HepG2 (cell line): ENCODE data around the gene NAA11. TPM values are rescaled to one million over a fixed set of nuclear protein-coding genes. Genes with fewer than 3 reads are reported as not detected.
"Not testable (repeated sequence)": the region's sequence is repeated elsewhere in the genome, so short reads cannot be mapped to it uniquely, and the experiment has no call there.

Experiments
- ATAC-seq: fragments of 200-7000 bp; cut with Tn5 transposase; 3 replicates; pipeline ENCODE4 v1.9.1; 2020; ENCODE audit warnings: mild to moderate bottlenecking, moderate library complexity
- BruUV-seq: library from RNA; stranded (reverse); fragments of 400-500 nt; replicated peaks from 2 replicates; lab custom pipeline; 2021; lab: Mats Ljungman, UMichigan
- CTCF ChIA-PET: fragments of 300-600 bp; formaldehyde crosslinking; extraction: SDS; loops from one replicate; lab custom pipeline; 2021; ENCODE audit warnings: low total read pairs, inconsistent platforms, low intra/inter-chr PET ratio; lab: Yijun Ruan, JAX
- POLR2A ChIA-PET: fragments of 350-600 bp; sonication (Branson Sonifier 250); formaldehyde crosslinking; loops from one replicate; lab custom pipeline; 2020; ENCODE audit warnings: antibody characterized with exemption, inconsistent platforms; lab: Yijun Ruan, JAX
- DNase-seq: peaks from one replicate; pipeline ENCODE4 v3.0.0-alpha.2; 2015; ENCODE audit warnings: low spot score
- FAIRE-seq: peaks from 3 replicates; lab custom pipeline; 2011; peaks lifted over from hg19 to GRCh38; lab: Jason Lieb, UNC
- H2AFZ ChIP-seq: one replicate; pipeline ENCODE4 v1.6.1; 2011; ENCODE audit warnings: low read length, inconsistent platforms
- H3K27ac ChIP-seq: fragments of 300-600 bp; 3 replicates; pipeline ENCODE4 v1.8.0; 2011; ENCODE audit warnings: mixed run types, mild to moderate bottlenecking, mixed read lengths, low read length, inconsistent platforms; ENCODE audit not compliant: insufficient read depth; ENCODE audit errors: extremely low read length
- H3K27me3 ChIP-seq, 2 experiments: fragments of 200-600 bp in 1 of 2; 2 replicates in 1 of 2; 3 replicates in 1 of 2; pipeline versions ENCODE4 v1.6.0 to v1.8.0; 2011; ENCODE audit warnings: low read length in 2 of 2, mild to moderate bottlenecking in 2 of 2, moderate library complexity in 2 of 2, inconsistent platforms in 1 of 2; ENCODE audit not compliant: insufficient read depth in 2 of 2, control insufficient read depth in 1 of 2
- H3K36me3 ChIP-seq, 2 experiments: fragments of 200-600 bp in 1 of 2; replicated peaks in 1 of 2; 2 replicates in 1 of 2; 3 replicates in 1 of 2; pipeline versions ENCODE4 v1.5.1 to v1.8.0; 2011; ENCODE audit warnings: low read length in 2 of 2, inconsistent platforms in 1 of 2; ENCODE audit not compliant: insufficient read depth in 2 of 2, control insufficient read depth in 1 of 2
- H3K4me1 ChIP-seq: 2 replicates; pipeline ENCODE4 v1.5.1; 2012; ENCODE audit warnings: low read length, inconsistent platforms; ENCODE audit not compliant: insufficient read depth
- H3K4me2 ChIP-seq: 2 replicates; pipeline ENCODE4 v1.6.0; 2011; ENCODE audit warnings: low read depth, low read length, inconsistent platforms
- H3K4me3 ChIP-seq, 3 experiments: fragments of 200-600 bp in 1 of 3; sonication (generic), shearing (Covaris generic) in 1 of 3; replicated peaks in 1 of 3; 2 replicates each; pipeline ENCODE4 v1.5.1; 2011 to 2016; ENCODE audit warnings: low read length in 3 of 3, inconsistent platforms in 2 of 3, low read depth in 2 of 3, mild to moderate bottlenecking in 2 of 3, control low read depth in 1 of 3, mixed read lengths in 1 of 3; ENCODE audit not compliant: insufficient read depth in 1 of 3
- H3K79me2 ChIP-seq: one replicate; pipeline ENCODE4 v1.6.1; 2011; ENCODE audit warnings: low read length, inconsistent platforms; ENCODE audit not compliant: insufficient read depth
- H3K9ac ChIP-seq: 2 replicates; pipeline ENCODE4 v1.6.0; 2011; ENCODE audit warnings: mild to moderate bottlenecking, low read depth, low read length, inconsistent platforms; ENCODE audit not compliant: insufficient read depth
- H3K9me3 ChIP-seq: 2 replicates; pipeline ENCODE4 v1.5.1; 2012; ENCODE audit warnings: mild to moderate bottlenecking, low read length
- H4K20me1 ChIP-seq: 2 replicates; pipeline ENCODE4 v1.6.0; 2011; ENCODE audit warnings: inconsistent platforms, mild to moderate bottlenecking, low read length, moderate library complexity; ENCODE audit not compliant: insufficient read depth
- ISX ChIP-seq: sonication (generic); formaldehyde crosslinking; conservative IDR thresholded peaks from 2 replicates; pipeline ENCODE4 v1.5.0; 2020; ENCODE audit warnings: missing genetic modification reagents
- ZC3H4 ChIP-seq: sonication (generic); formaldehyde crosslinking; IDR thresholded peaks from 2 replicates; pipeline ENCODE4 v1.4.0; 2020; ENCODE audit warnings: missing genetic modification reagents, borderline replicate concordance
- ZNF12 ChIP-seq: sonication (generic); formaldehyde crosslinking; IDR thresholded peaks from 2 replicates; pipeline ENCODE4 v1.5.0; 2020; ENCODE audit warnings: missing genetic modification reagents
- ZNF17 ChIP-seq: sonication (generic); formaldehyde crosslinking; IDR thresholded peaks from 2 replicates; pipeline ENCODE4 v1.5.0; 2020; ENCODE audit warnings: mild to moderate bottlenecking, missing genetic modification reagents
- ZNF205 ChIP-seq: IDR thresholded peaks from 2 replicates; pipeline ENCODE4 v1.6.1; 2018; ENCODE audit warnings: missing biosample characterization, missing genetic modification reagents
- ZNF350 ChIP-seq: sonication (generic); formaldehyde crosslinking; IDR thresholded peaks from 2 replicates; pipeline ENCODE4 v1.4.0; 2020; ENCODE audit warnings: mild to moderate bottlenecking, low read depth, missing genetic modification reagents, borderline replicate concordance
- ZNF430 ChIP-seq: sonication (generic); formaldehyde crosslinking; IDR thresholded peaks from 2 replicates; pipeline ENCODE4 v1.9.0; 2021; ENCODE audit warnings: mild to moderate bottlenecking, missing genetic modification reagents
- ZNF562 ChIP-seq: sonication (generic); formaldehyde crosslinking; IDR thresholded peaks from 2 replicates; pipeline ENCODE4 v1.8.0; 2022; ENCODE audit warnings: missing genetic modification reagents, borderline replicate concordance
- WGBS: methylation state at CpG from one replicate; pipeline ENCODE4 v1.1.6; 2017; ENCODE audit warnings: low lambda C conversion rate; 5-methylcytosine and 5-hydroxymethylcytosine counted together
- in situ Hi-C: cut with HindIII; loops from 2 replicates; pipeline ENCODE4 v1.10.0; 2017; ENCODE audit warnings: low pct_unique_long_range_greater_than_20kb; ENCODE audit not compliant: extremely low pct_ligation_motif_present
- intact Hi-C: fragments of 100-400 bp; cut with micrococcal nuclease; formaldehyde crosslinking; loops from one replicate; pipeline ENCODE4 v1.10.0; 2022; ENCODE audit not compliant: unreplicated experiment
- polyA plus RNA-seq, 8 experiments: library from polyadenylated mRNA; depleted of rRNA in 3 of 8; stranded (reverse) in 7 of 8; unstranded in 1 of 8; fragments of >200 nt; fragmentation: Illumina TruSeq in 4 of 8; extraction: Trizol in 4 of 8; gene quantifications; 2 replicates each; pipeline versions ENCODE4 v1.2.1 to v1.2.3, GENCODE V29; 2011 to 2016; ENCODE audit warnings: low read depth in 4 of 8, missing spikeins in 1 of 8, mixed read lengths in 1 of 8; ENCODE audit not compliant: insufficient read depth in 1 of 8
- total RNA-seq, 5 experiments: library from RNA; depleted of rRNA; stranded (reverse); fragments of >200 nt; fragmentation: Illumina TruSeq; extraction: Trizol; gene quantifications; 2 replicates each; pipeline ENCODE4 v1.2.3, GENCODE V29; 2016; ENCODE audit warnings: low read depth in 1 of 5

The NAA11 gene
- total and polyA plus RNA-seq, 2 of the 13 experiments (the other 11 are each of a cell fraction or from before 2014, with no cell fraction given), result not detected

DNA sequence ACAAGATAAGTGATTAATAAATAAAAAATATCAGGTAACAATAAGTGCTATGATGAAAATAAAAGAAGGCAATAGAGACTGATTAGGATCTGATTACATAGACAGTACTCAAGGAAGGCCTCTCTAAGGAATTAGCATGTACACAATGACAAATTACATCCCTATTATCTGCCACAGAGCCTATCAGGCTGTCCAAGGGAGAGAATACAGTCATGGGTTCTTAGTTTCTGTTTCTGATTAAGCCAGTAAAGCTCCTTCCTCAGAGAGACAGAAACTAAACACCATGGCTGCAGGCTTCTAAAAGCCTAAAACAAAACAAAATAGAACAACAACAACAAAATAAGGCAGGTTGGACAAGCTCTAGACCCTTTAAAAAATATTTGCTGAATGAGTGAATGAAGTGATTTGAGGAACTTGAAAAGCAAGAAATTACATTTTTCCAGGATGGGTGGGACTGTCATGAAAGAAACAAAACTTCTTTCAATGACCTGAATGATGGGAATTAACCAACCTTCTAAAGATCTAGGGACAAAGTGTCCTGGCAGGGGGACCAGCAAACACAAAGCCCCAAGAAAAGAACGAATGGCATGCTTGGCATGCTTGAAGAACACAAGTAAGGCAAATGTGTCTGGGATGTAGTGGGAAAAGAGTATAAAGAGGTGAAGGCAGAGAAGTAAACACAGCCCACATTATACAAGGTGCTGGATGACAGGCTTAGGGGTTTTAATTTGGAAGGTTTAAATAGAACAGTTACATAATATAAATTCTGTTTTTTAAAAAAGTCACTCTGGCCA, 44.1 kb downstream of the NAA11 start:
- Histone ChIP-seq H3K9me3 (no peaks in the 10 kb centered on the region), H3K27me3 (no peaks in the 10 kb centered on the region), H3K4me3 (no peak overlapping the region), H3K4me1 (no peaks in the 10 kb centered on the region), H3K79me2 (no peaks in the 10 kb centered on the region), H3K27ac (no peak overlapping the region), H3K9ac (no peak overlapping the region), H4K20me1 (no peaks in the 10 kb centered on the region), H3K4me2 (no peak overlapping the region), H2AFZ (no peak overlapping the region), H3K36me3 (no peaks in the 10 kb centered on the region)
- DNase-seq (no peak), ATAC-seq (no peak), FAIRE-seq (no peak)
- TF ChIP-seq ZNF350 (CRISPR knock-in tag) (no peak), ZNF205 (CRISPR knock-in tag) (no peak), ZNF17 (CRISPR knock-in tag) (no peak), ZNF12 (no peak), ZNF430 (CRISPR knock-in tag) (no peak), ZC3H4 (CRISPR knock-in tag) (no peak), ISX (no peak), ZNF562 (CRISPR knock-in tag) (no peak)
- WGBS, result 0% methylated on average over 1 of the region's 1 CpG
- no TSS peak for BruUV-seq
- in situ Hi-C loops, result no loop called here
- ChIA-PET POLR2A (no interaction called here), CTCF (no interaction called here)
- intact Hi-C loops, result no loop called here

DNA sequence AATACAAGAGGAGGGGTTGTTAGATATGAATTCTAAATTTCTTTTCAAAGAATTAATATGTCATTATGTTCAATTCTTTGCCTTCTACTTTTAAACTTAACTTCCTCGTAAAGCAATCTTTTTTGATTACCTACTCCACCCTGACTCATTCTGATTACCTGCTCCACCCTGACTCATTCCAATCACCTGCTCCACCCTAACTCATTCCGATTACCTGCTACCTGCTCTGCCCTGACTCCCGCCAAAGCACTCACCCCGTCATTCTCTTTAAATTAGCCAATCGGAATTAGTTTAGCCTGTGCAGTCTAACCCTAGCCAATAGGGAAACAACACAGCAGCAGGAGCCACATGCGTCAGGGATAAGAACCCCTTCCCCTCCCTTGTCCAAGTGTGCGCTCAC, 48.4 kb downstream of the NAA11 start:
- H3K79me2 ChIP-seq, DNase-seq, H3K4me3 ChIP-seq, H3K27ac ChIP-seq, POLR2A ChIA-PET, ATAC-seq, CTCF ChIA-PET, H4K20me1 ChIP-seq, H3K9me3 ChIP-seq, H3K36me3 ChIP-seq, H3K27me3 ChIP-seq, intact Hi-C loops, H3K4me1 ChIP-seq, in situ Hi-C loops, BruUV-seq, FAIRE-seq, H2AFZ ChIP-seq, H3K9ac ChIP-seq, H3K4me2 ChIP-seq: not testable (repeated sequence)
- 21% methylated on average over 7 of the region's 7 CpGs for WGBS
